HepG2 (cell line): ENCODE results near the gene GPR137. TPM values are rescaled to one million over a fixed set of nuclear protein-coding genes. Genes with fewer than 3 reads are reported as not detected.

Experiments
- DRAP1 ChIP-seq: IDR thresholded peaks from 2 replicates; pipeline ENCODE4 v1.6.1; 2016; ENCODE audit warnings: missing genetic modification reagents, missing compliant biosample characterization
- HDAC2 ChIP-seq: sonication (generic); formaldehyde crosslinking; IDR thresholded peaks from 2 replicates; pipeline ENCODE4 v1.4.0; 2020; ENCODE audit warnings: missing genetic modification reagents
- HNRNPUL1 ChIP-seq: fragments of 200-400 bp; formaldehyde crosslinking; IDR thresholded peaks from 2 replicates; pipeline ENCODE4 v1.6.1; 2017; ENCODE audit warnings: low read depth, mild to moderate bottlenecking, low read length, moderate library complexity
- MATR3 ChIP-seq: sonication (generic); formaldehyde crosslinking; IDR thresholded peaks from 2 replicates; pipeline ENCODE4 v1.4.0; 2020; ENCODE audit warnings: missing genetic modification reagents
- MIXL1 ChIP-seq: IDR thresholded peaks from 2 replicates; pipeline ENCODE4 v1.6.1; 2016
- NFIB ChIP-seq: sonication (generic); formaldehyde crosslinking; IDR thresholded peaks from 2 replicates; pipeline ENCODE4 v1.9.0; 2021; ENCODE audit warnings: missing genetic modification reagents, mild to moderate bottlenecking, borderline replicate concordance
- SP1 ChIP-seq, 2 experiments: fragments of 450-650 bp in 1 of 2; sonication (generic) in 1 of 2; formaldehyde crosslinking in 1 of 2; IDR thresholded peaks; 2 replicates each; pipeline versions ENCODE4 v1.4.0 to v1.6.1; 2016 to 2020; ENCODE audit warnings: missing genetic modification reagents in 1 of 2
- TFAP4 ChIP-seq: sonication (generic); IDR thresholded peaks from 2 replicates; pipeline ENCODE4 v1.6.1; 2016; ENCODE audit warnings: low read depth, borderline replicate concordance
- THAP8 ChIP-seq: sonication (generic); formaldehyde crosslinking; IDR thresholded peaks from 2 replicates; pipeline ENCODE4 v1.5.1; 2020; ENCODE audit warnings: missing genetic modification reagents, mild to moderate bottlenecking, borderline replicate concordance
- YY1 ChIP-seq: IDR thresholded peaks from 2 replicates; pipeline ENCODE4 v1.6.1; 2011; ENCODE audit warnings: low read length, low read depth, moderate library complexity, mild to moderate bottlenecking; ENCODE audit not compliant: insufficient read depth, insufficient replicate concordance
- ZBTB21 ChIP-seq: sonication (generic); formaldehyde crosslinking; IDR thresholded peaks from 2 replicates; pipeline ENCODE4 v1.4.0; 2020; ENCODE audit warnings: missing genetic modification reagents
- ZBTB37 ChIP-seq: sonication (generic); formaldehyde crosslinking; IDR thresholded peaks from 2 replicates; pipeline ENCODE4 v1.4.0; 2020; ENCODE audit warnings: mild to moderate bottlenecking, missing genetic modification reagents
- ZNF207 ChIP-seq: fragments of 450-650 bp; IDR thresholded peaks from 2 replicates; pipeline ENCODE4 v1.6.1; 2016; ENCODE audit warnings: antibody characterized with exemption, borderline replicate concordance
- ZNF563 ChIP-seq: sonication (generic); formaldehyde crosslinking; IDR thresholded peaks from 2 replicates; pipeline ENCODE4 v1.8.0; 2022; ENCODE audit warnings: mild to moderate bottlenecking, moderate library complexity, missing genetic modification reagents
- ZNF607 ChIP-seq: sonication (generic); formaldehyde crosslinking; IDR thresholded peaks from 2 replicates; pipeline ENCODE4 v1.5.1; 2020; ENCODE audit warnings: missing genetic modification reagents, mild to moderate bottlenecking, borderline replicate concordance
- ZNF614 ChIP-seq: IDR thresholded peaks from 2 replicates; pipeline ENCODE4 v1.6.1; 2018; ENCODE audit warnings: missing biosample characterization, missing genetic modification reagents, inconsistent platforms, borderline replicate concordance
- ZNF766 ChIP-seq: sonication (generic); formaldehyde crosslinking; IDR thresholded peaks from 2 replicates; pipeline ENCODE4 v1.5.0; 2020; ENCODE audit warnings: missing genetic modification reagents, borderline replicate concordance
- ZNF780A ChIP-seq: sonication (generic); formaldehyde crosslinking; IDR thresholded peaks from 2 replicates; pipeline ENCODE4 v1.8.0; 2022; ENCODE audit warnings: mild to moderate bottlenecking, missing genetic modification reagents, moderate library complexity
- ZNF781 ChIP-seq: sonication (generic); formaldehyde crosslinking; IDR thresholded peaks from 2 replicates; pipeline ENCODE4 v1.5.1; 2020; ENCODE audit warnings: borderline replicate concordance, mild to moderate bottlenecking, missing genetic modification reagents; ENCODE audit errors: not compliant biosample characterization
- polyA plus RNA-seq, 8 experiments: library from polyadenylated mRNA; depleted of rRNA in 3 of 8; stranded (reverse) in 7 of 8; unstranded in 1 of 8; fragments of >200 nt; fragmentation: Illumina TruSeq in 4 of 8; extraction: Trizol in 4 of 8; gene quantifications; 2 replicates each; pipeline versions ENCODE4 v1.2.1 to v1.2.3, GENCODE V29; 2011 to 2016; ENCODE audit warnings: low read depth in 4 of 8, missing spikeins in 1 of 8, mixed read lengths in 1 of 8; ENCODE audit not compliant: insufficient read depth in 1 of 8
- total RNA-seq, 5 experiments: library from RNA; depleted of rRNA; stranded (reverse); fragments of >200 nt; fragmentation: Illumina TruSeq; extraction: Trizol; gene quantifications; 2 replicates each; pipeline ENCODE4 v1.2.3, GENCODE V29; 2016; ENCODE audit warnings: low read depth in 1 of 5
- TF ChIP-seq, protein P1 (sequence below): sonication (generic); formaldehyde crosslinking; conservative IDR thresholded peaks from 2 replicates; pipeline ENCODE4 v1.4.0; 2020; ENCODE audit warnings: mild to moderate bottlenecking, missing genetic modification reagents, moderate library complexity
- TF ChIP-seq, protein P2 (sequence below): IDR thresholded peaks from 2 replicates; pipeline ENCODE4 v1.6.1; 2012; ENCODE audit warnings: inconsistent platforms
- TF ChIP-seq, protein P3 (sequence below): sonication (generic); formaldehyde crosslinking; IDR thresholded peaks from 2 replicates; pipeline ENCODE4 v1.4.0; 2020; ENCODE audit warnings: mild to moderate bottlenecking, missing genetic modification reagents

The GPR137 gene
- total and polyA plus RNA-seq, 2 of the 13 experiments (the other 11 are each of a cell fraction or from before 2014, with no cell fraction given): 8.5 to 13.2 TPM

GRCh38 chr11:64306876-64307622 is 21.4 kb downstream of the GPR137 start (continued):
- TF ChIP-seq ZBTB37 (CRISPR knock-in tag) (no peak), ZNF781 (no peak), MATR3 (CRISPR knock-in tag) (no peak), ZNF607 (no peak), ZNF766 (CRISPR knock-in tag) (no peak), HNRNPUL1 (no peak), MIXL1 (no peak), ZNF614 (CRISPR knock-in tag) (no peak), SP1 (IDR thresholded peaks at IDR 0.05) (no peak), SP1 (CRISPR knock-in tag; IDR thresholded peaks at IDR 0.05) (no peak), TFAP4 (peak; percentile 61; the same call in 1 of the 2 replicates), HDAC2 (CRISPR knock-in tag) (0 out of 2 replicates have a peak, but pooled peaks have one; percentile 17), ZNF780A (CRISPR knock-in tag) (no peak), ZNF563 (CRISPR knock-in tag) (no peak), YY1 (peak; percentile 27), ZBTB21 (no peak), ZNF207 (no peak), DRAP1 (CRISPR knock-in tag) (no peak), THAP8 (CRISPR knock-in tag) (no peak), NFIB (CRISPR knock-in tag) (no peak)
- TF ChIP-seq, protein P1, sequence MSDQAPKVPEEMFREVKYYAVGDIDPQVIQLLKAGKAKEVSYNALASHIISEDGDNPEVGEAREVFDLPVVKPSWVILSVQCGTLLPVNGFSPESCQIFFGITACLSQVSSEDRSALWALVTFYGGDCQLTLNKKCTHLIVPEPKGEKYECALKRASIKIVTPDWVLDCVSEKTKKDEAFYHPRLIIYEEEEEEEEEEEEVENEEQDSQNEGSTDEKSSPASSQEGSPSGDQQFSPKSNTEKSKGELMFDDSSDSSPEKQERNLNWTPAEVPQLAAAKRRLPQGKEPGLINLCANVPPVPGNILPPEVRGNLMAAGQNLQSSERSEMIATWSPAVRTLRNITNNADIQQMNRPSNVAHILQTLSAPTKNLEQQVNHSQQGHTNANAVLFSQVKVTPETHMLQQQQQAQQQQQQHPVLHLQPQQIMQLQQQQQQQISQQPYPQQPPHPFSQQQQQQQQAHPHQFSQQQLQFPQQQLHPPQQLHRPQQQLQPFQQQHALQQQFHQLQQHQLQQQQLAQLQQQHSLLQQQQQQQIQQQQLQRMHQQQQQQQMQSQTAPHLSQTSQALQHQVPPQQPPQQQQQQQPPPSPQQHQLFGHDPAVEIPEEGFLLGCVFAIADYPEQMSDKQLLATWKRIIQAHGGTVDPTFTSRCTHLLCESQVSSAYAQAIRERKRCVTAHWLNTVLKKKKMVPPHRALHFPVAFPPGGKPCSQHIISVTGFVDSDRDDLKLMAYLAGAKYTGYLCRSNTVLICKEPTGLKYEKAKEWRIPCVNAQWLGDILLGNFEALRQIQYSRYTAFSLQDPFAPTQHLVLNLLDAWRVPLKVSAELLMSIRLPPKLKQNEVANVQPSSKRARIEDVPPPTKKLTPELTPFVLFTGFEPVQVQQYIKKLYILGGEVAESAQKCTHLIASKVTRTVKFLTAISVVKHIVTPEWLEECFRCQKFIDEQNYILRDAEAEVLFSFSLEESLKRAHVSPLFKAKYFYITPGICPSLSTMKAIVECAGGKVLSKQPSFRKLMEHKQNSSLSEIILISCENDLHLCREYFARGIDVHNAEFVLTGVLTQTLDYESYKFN (CRISPR knock-in tag): peak; percentile 71; the same call in 1 of the 2 replicates
- TF ChIP-seq, protein P2, sequence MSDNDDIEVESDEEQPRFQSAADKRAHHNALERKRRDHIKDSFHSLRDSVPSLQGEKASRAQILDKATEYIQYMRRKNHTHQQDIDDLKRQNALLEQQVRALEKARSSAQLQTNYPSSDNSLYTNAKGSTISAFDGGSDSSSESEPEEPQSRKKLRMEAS: no peak
- TF ChIP-seq, protein P3, sequence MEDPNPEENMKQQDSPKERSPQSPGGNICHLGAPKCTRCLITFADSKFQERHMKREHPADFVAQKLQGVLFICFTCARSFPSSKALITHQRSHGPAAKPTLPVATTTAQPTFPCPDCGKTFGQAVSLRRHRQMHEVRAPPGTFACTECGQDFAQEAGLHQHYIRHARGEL: no peak
